IMR-90 (cell line): Measurements from ENCODE around the gene RNF144A. TPM values are rescaled to one million over a fixed set of nuclear protein-coding genes. Genes with fewer than 3 reads are reported as not detected.

Source experiments
- ATAC-seq: fragments of 200-7000 bp; cut with Tn5 transposase; 2 replicates; pipeline ENCODE4 v1.9.1; 2020; ENCODE audit warnings: low read depth, mild to moderate bottlenecking, moderate library complexity
- BruUV-seq: library from RNA; stranded (reverse); fragments of 400-500 nt; replicated peaks from 2 replicates; lab custom pipeline; 2021; lab: Mats Ljungman, UMichigan
- CTCF ChIA-PET: fragments of 300-600 bp; formaldehyde crosslinking; extraction: SDS; loops from one replicate; lab custom pipeline; 2021; ENCODE audit warnings: antibody characterized with exemption; lab: Yijun Ruan, JAX
- POLR2A ChIA-PET: fragments of 300-600 bp; sonication (Branson Sonifier 250); formaldehyde crosslinking; loops from one replicate; lab custom pipeline; 2022; ENCODE audit warnings: antibody characterized with exemption; ENCODE audit not compliant: unreplicated experiment; lab: Charles Lee
- DNase-seq: peaks from one replicate; pipeline ENCODE4 v3.0.0; 2013
- H2AFZ ChIP-seq: replicated peaks from 2 replicates; pipeline ENCODE3; 2013; ENCODE audit warnings: low read length, mild to moderate bottlenecking; ENCODE audit not compliant: poor library complexity
- H2AK5ac ChIP-seq: 2 replicates; pipeline ENCODE4 v1.6.1; 2013; ENCODE audit warnings: low read depth, low read length, inconsistent platforms
- H2AK9ac ChIP-seq: replicated peaks from 2 replicates; pipeline ENCODE3; 2013; ENCODE audit warnings: mild to moderate bottlenecking, low read depth, low read length, moderate library complexity; ENCODE audit not compliant: poor library complexity
- H2BK120ac ChIP-seq: 2 replicates; pipeline ENCODE4 v1.6.1; 2013; ENCODE audit warnings: low read depth, low read length, inconsistent platforms
- H2BK15ac ChIP-seq: 3 replicates; pipeline ENCODE4 v1.6.1; 2013; ENCODE audit warnings: low read depth, low read length, inconsistent platforms
- H2BK20ac ChIP-seq: 2 replicates; pipeline ENCODE4 v1.6.1; 2013; ENCODE audit warnings: low read depth, mild to moderate bottlenecking, inconsistent platforms, low read length, moderate library complexity
- H2BK5ac ChIP-seq: 2 replicates; pipeline ENCODE4 v1.6.1; 2013; ENCODE audit warnings: mild to moderate bottlenecking, low read depth, low read length, inconsistent platforms; ENCODE audit not compliant: poor library complexity, severe bottlenecking
- H3K14ac ChIP-seq: replicated peaks from 2 replicates; pipeline ENCODE4 v1.6.1; 2013; ENCODE audit warnings: low read depth, low read length, inconsistent platforms
- H3K18ac ChIP-seq: 2 replicates; pipeline ENCODE4 v1.6.1; 2013; ENCODE audit warnings: low read depth, low read length, control low read depth
- H3K23ac ChIP-seq: 2 replicates; pipeline ENCODE4 v1.6.1; 2013; ENCODE audit warnings: low read depth, low read length, inconsistent platforms
- H3K27ac ChIP-seq: 2 replicates; pipeline ENCODE4 v1.5.1; 2013; ENCODE audit warnings: mild to moderate bottlenecking, control low read depth, low read length; ENCODE audit not compliant: insufficient read depth
- H3K27me3 ChIP-seq: 2 replicates; pipeline ENCODE4 v1.6.1; 2013; ENCODE audit warnings: low read length; ENCODE audit not compliant: control insufficient read depth, insufficient read depth
- H3K36me3 ChIP-seq: 2 replicates; pipeline ENCODE4 v1.6.1; 2013; ENCODE audit warnings: low read length, mixed read lengths; ENCODE audit not compliant: control insufficient read depth, insufficient read depth
- H3K4ac ChIP-seq: 2 replicates; pipeline ENCODE4 v1.6.1; 2013; ENCODE audit warnings: low read depth, low read length, inconsistent platforms
- H3K4me1 ChIP-seq: 2 replicates; pipeline ENCODE4 v1.6.1; 2013; ENCODE audit warnings: low read length, mixed read lengths; ENCODE audit not compliant: control insufficient read depth, insufficient read depth
- H3K4me2 ChIP-seq: 2 replicates; pipeline ENCODE4 v1.6.1; 2013; ENCODE audit warnings: low read depth, mild to moderate bottlenecking, control low read depth, low read length, moderate library complexity
- H3K4me3 ChIP-seq: 2 replicates; pipeline ENCODE4 v1.5.1; 2013; ENCODE audit warnings: low read depth, mild to moderate bottlenecking, control low read depth, low read length, moderate library complexity; ENCODE audit not compliant: insufficient read depth
- H3K56ac ChIP-seq: 2 replicates; pipeline ENCODE4 v1.6.1; 2013; ENCODE audit warnings: low read length, inconsistent platforms; ENCODE audit not compliant: insufficient read depth; ENCODE audit errors: extremely low read depth
- H3K79me1 ChIP-seq, 2 experiments: 2 replicates each; pipeline ENCODE4 v1.6.1; 2013; ENCODE audit warnings: low read length in 2 of 2, inconsistent platforms in 1 of 2, low read depth in 1 of 2
- H3K9ac ChIP-seq: 2 replicates; pipeline ENCODE4 v1.6.1; 2013; ENCODE audit warnings: low read depth, low read length, control low read depth
- H3K9me1 ChIP-seq: 2 replicates; pipeline ENCODE4 v1.6.1; 2013; ENCODE audit warnings: low read length, inconsistent platforms; ENCODE audit not compliant: insufficient read depth
- H3K9me3 ChIP-seq: 2 replicates; pipeline ENCODE4 v1.6.1; 2013; ENCODE audit warnings: low read length; ENCODE audit not compliant: control insufficient read depth, insufficient read depth
- H4K20me1 ChIP-seq: 2 replicates; pipeline ENCODE4 v1.6.1; 2013; ENCODE audit warnings: low read length, inconsistent platforms; ENCODE audit not compliant: insufficient read depth
- H4K5ac ChIP-seq: 2 replicates; pipeline ENCODE4 v1.6.1; 2013; ENCODE audit warnings: mild to moderate bottlenecking, low read depth, low read length, control low read depth
- H4K8ac ChIP-seq, 2 experiments: 2 replicates each; pipeline ENCODE4 v1.6.1; 2013; ENCODE audit warnings: low read depth in 2 of 2, low read length in 2 of 2, control low read depth in 1 of 2, inconsistent platforms in 1 of 2
- H4K91ac ChIP-seq: 2 replicates; pipeline ENCODE4 v1.6.1; 2013; ENCODE audit warnings: low read depth, low read length, inconsistent platforms; ENCODE audit not compliant: insufficient read depth
- BHLHE40 ChIP-seq: fragments of 150-350 bp; IDR thresholded peaks from 2 replicates; pipeline ENCODE4 v1.6.1; 2016; ENCODE audit warnings: mild to moderate bottlenecking, low read depth, low read length
- CEBPB ChIP-seq: IDR thresholded peaks from 2 replicates; pipeline ENCODE4 v1.6.1; 2012; ENCODE audit warnings: low read depth, low read length, improper control_type of control experiment
- CHD1 ChIP-seq: IDR thresholded peaks from 2 replicates; pipeline ENCODE4 v1.6.1; 2012; ENCODE audit warnings: low read depth, low read length, improper control_type of control experiment
- CTCF ChIP-seq: conservative IDR thresholded peaks from 2 replicates; pipeline ENCODE4 v1.5.1; 2012; ENCODE audit warnings: mild to moderate bottlenecking, low read depth, low read length, improper control_type of control experiment
- ELK1 ChIP-seq: fragments of 150-350 bp; IDR thresholded peaks from 2 replicates; pipeline ENCODE4 v1.6.1; 2016; ENCODE audit warnings: low read depth, mild to moderate bottlenecking, low read length, moderate library complexity, borderline replicate concordance
- FOS ChIP-seq: fragments of 150-350 bp; IDR thresholded peaks from 2 replicates; pipeline ENCODE4 v1.6.1; 2016; ENCODE audit warnings: low read depth, low read length
- MAFK ChIP-seq: IDR thresholded peaks from 2 replicates; pipeline ENCODE4 v1.6.1; 2012; ENCODE audit warnings: low read depth, low read length, improper control_type of control experiment
- MAZ ChIP-seq: IDR thresholded peaks from 2 replicates; pipeline ENCODE4 v1.6.1; 2012; ENCODE audit warnings: low read depth, mild to moderate bottlenecking, low read length, improper control_type of control experiment, moderate library complexity, borderline replicate concordance
- NFE2L2 ChIP-seq: fragments of 150-350 bp; IDR thresholded peaks from 2 replicates; pipeline ENCODE4 v1.6.1; 2016; ENCODE audit warnings: low read depth, mild to moderate bottlenecking, low read length
- POLR2A ChIP-seq: IDR thresholded peaks from 2 replicates; pipeline ENCODE4 v1.6.1; 2012; ENCODE audit warnings: mild to moderate bottlenecking, low read depth, low read length
- RAD21 ChIP-seq: IDR thresholded peaks from 2 replicates; pipeline ENCODE4 v1.6.1; 2012; ENCODE audit warnings: low read length, improper control_type of control experiment
- RCOR1 ChIP-seq: IDR thresholded peaks from 2 replicates; pipeline ENCODE4 v1.6.1; 2012; ENCODE audit warnings: mild to moderate bottlenecking, low read length, improper control_type of control experiment; ENCODE audit not compliant: insufficient replicate concordance
- RFX5 ChIP-seq: IDR thresholded peaks from 2 replicates; pipeline ENCODE4 v1.8.0; 2012; ENCODE audit warnings: low read depth, mild to moderate bottlenecking, low read length, moderate library complexity
- SMC3 ChIP-seq: fragments of 150-350 bp; IDR thresholded peaks from 2 replicates; pipeline ENCODE4 v1.6.1; 2016; ENCODE audit warnings: low read depth, mild to moderate bottlenecking, antibody characterized with exemption, low read length, moderate library complexity
- USF2 ChIP-seq: fragments of 150-350 bp; IDR thresholded peaks from 2 replicates; pipeline ENCODE4 v1.6.1; 2017; ENCODE audit warnings: mild to moderate bottlenecking, antibody characterized with exemption, low read length, low read depth
- WGBS, 2 experiments: methylation state at CpG; one replicate each; pipeline versions ENCODE4 v1.1.5 to v1.1.7; 2013; ENCODE audit warnings: missing lambda C conversion rate in 2 of 2; ENCODE audit not compliant: insufficient read length in 1 of 2; ENCODE audit errors: extremely low coverage in 2 of 2; 5-methylcytosine and 5-hydroxymethylcytosine counted together
- dilution Hi-C: fragments of 300-500 bp; cut with HindIII; formaldehyde crosslinking; loops from one replicate; pipeline ENCODE4 v1.14.3; 2018; ENCODE audit warnings: low sequenced_read_pairs; ENCODE audit not compliant: unreplicated experiment
- in situ Hi-C: fragments of 300-500 bp; cut with MboI; formaldehyde crosslinking; loops from 3 replicates; pipeline ENCODE4 v1.14.3; 2019; ENCODE audit warnings: low sequenced_read_pairs, inconsistent platforms, mixed read lengths
- intact Hi-C: fragments of 100-400 bp; cut with micrococcal nuclease; formaldehyde crosslinking; loops from 2 replicates; pipeline ENCODE4 v1.10.0; 2022
- polyA plus RNA-seq, 3 experiments: library from polyadenylated mRNA; depleted of rRNA; stranded (reverse); fragments of >200 nt; gene quantifications; 2 replicates each; pipeline ENCODE4 v1.2.3, GENCODE V29; 2012; ENCODE audit warnings: low replicate concordance in 1 of 3
- total RNA-seq: library from RNA; depleted of rRNA; stranded (reverse); fragments of >200 nt; gene quantifications from 2 replicates; pipeline ENCODE4 v1.2.3, GENCODE V29; 2012

Gene RNF144A
- total and polyA plus RNA-seq, 2 of the 4 experiments (the other 2 are of a cell fraction), result 0.18 to 0.26 TPM

- Histone ChIP-seq H3K27ac (no peak overlapping the region), H4K5ac (no peak overlapping the region), H2BK5ac (no peak overlapping the region), H2AFZ (no peak overlapping the region), H3K4me2 (no peak overlapping the region), H4K8ac (no peak overlapping the region), H2BK20ac (no peak overlapping the region), H3K4me3 (no peak overlapping the region), H4K91ac (no peak overlapping the region), H3K56ac (no peak overlapping the region), H3K23ac (no peak overlapping the region), H3K4ac (no peak overlapping the region), H3K79me1 (no peaks in the 10 kb centered on the region), H3K9me1 (no peaks in the 10 kb centered on the region), H3K9me3 (no peaks in the 10 kb centered on the region), H3K36me3 (no peaks in the 10 kb centered on the region), H3K4me1 (no peaks in the 10 kb centered on the region), H2AK5ac (no peak overlapping the region), H2BK15ac (no peak overlapping the region), H3K9ac (no peak overlapping the region), H4K20me1 (no peaks in the 10 kb centered on the region), H3K18ac (no peak overlapping the region), H3K14ac (no peak overlapping the region), H3K27me3 (no peaks in the 10 kb centered on the region), H2AK9ac (no peak overlapping the region), H2BK120ac (no peak overlapping the region)
- intact Hi-C loops (no loop called here), in situ Hi-C loops (no loop called here), dilution Hi-C loops (no loop called here)
- DNase-seq (no peak), ATAC-seq (no peak)
- WGBS, 2 experiments, result no CpG with 5 or more reads among the region's 12 CpGs
- TF ChIP-seq MAZ, result no peak
- TF ChIP-seq CHD1, result no peak
- no peak for TF ChIP-seq USF2
- TF ChIP-seq MAFK, result no peak
- no peak for TF ChIP-seq FOS
- TF ChIP-seq RCOR1, result no peak
- TF ChIP-seq BHLHE40, result no peak
- no peak for TF ChIP-seq ELK1
- TF ChIP-seq CEBPB, result no peak
- no peak for TF ChIP-seq RAD21
- TF ChIP-seq NFE2L2, result no peak
- TF ChIP-seq RFX5, result no peak
- no peak for TF ChIP-seq CTCF
- TF ChIP-seq SMC3, result no peak
- no peak for TF ChIP-seq POLR2A
- POLR2A ChIA-PET, result no interaction called here
- no TSS peak for BruUV-seq
- CTCF ChIA-PET, result no interaction called here
Measured at GRCh38 chr2:7015007-7015950, 98.1 kb downstream of the RNF144A start.
